ENCODE measurements around the gene CHIC2. TPM values are rescaled to one million over a fixed set of nuclear protein-coding genes. Genes with fewer than 3 reads are reported as not detected.

CHIC2 gene
- total and polyA plus RNA-seq, 2 of the 8 experiments (the other 6 are each of a cell fraction or from before 2014, with no cell fraction given) = 4.5 to 10.9 TPM

DNA sequence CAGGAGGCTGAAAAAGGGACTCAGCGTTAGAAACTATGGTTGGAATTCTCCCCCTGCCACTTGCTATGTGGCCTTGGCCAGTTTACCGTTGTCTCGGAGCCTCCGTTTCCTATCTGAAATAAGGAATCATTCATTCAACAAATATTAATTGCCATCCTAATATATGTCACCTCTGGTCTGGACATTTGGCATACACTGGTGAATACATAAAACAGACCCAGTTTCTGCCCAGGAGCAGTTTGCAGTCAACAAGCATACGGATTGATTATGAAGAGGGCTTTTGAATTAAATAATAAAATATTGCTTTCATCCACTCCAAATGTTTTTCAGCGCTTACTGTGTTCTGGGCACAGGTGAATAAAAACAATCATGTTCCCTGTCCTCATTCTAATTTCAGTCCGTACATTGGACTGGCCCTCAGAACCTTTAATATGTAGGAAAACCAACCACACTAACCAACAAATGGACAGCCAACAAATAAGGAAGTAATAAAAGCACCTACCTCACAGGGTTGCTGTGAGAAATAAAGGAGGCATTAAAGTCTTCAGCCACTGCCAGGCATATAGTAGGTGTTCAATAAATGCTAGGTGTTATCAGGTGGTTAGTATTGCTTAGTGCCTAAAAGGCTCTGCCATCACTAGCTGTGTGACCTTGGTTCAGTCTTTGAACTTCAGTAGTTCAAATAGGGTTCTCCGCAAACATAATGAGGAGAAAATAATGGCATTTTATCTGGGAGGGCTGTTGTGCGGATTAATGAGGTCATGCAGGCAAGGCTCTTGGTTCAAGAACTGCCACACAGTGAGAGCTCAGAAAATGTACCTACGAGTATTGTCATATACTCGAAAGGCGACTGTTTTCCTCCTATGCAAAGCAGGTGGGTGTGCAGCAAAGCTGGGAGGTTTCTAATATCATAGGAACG is 28.3 kb upstream of the CHIC2 start:
- 13% methylated on average over 13 of the region's 13 CpGs; no CpG with 5 or more reads in 1 of the 2 experiments for WGBS, 2 experiments (ENCODE audit: extremely low coverage in 1 of 2, insufficient coverage in 1 of 2, insufficient read length in 1 of 2, insufficient replicate concordance in 2 of 2, low coverage in 1 of 2, low lambda C conversion rate in 2 of 2, missing lambda C conversion rate in 1 of 2)

More for the DNA sequence above, 28.3 kb upstream of the CHIC2 start:
- no peak overlapping the region for H3K18ac ChIP-seq (ENCODE audit: extremely low read depth, low read length)
- H3K9ac ChIP-seq (replicated peaks in 1 of 4; ENCODE audit: extremely low read depth in 1 of 4, low read depth in 3 of 4, low read length in 3 of 4) = no peak overlapping the region
- no peak overlapping the region for H3K56ac ChIP-seq (replicated peaks; ENCODE audit: insufficient read length, low read depth, low read length)
- peaks cover 6 to 10% of the 10 kb centered on the region in 2 experiments for H4K20me1 ChIP-seq (replicated peaks in 1 of 2; ENCODE audit: control insufficient read depth in 1 of 2, insufficient read depth in 2 of 2, low read length in 2 of 2)
- DNase-seq (ENCODE audit: low read depth in 1 of 2, low spot score in 2 of 2) = no peak
- H3K27me3 ChIP-seq (replicated peaks in 1 of 4; ENCODE audit: control insufficient read depth in 3 of 4, extremely low read depth in 1 of 4, insufficient read depth in 3 of 4, low read length in 3 of 4) = peaks cover 53 to 78% (median 74%) of the 10 kb centered on the region in 4 experiments
- no peaks in the 10 kb centered on the region for H3K79me2 ChIP-seq (ENCODE audit: control insufficient read depth in 1 of 2, insufficient read depth in 2 of 2, low read length in 2 of 2)
- TF ChIP-seq TAF7 (optimal IDR thresholded peaks at IDR 0.05; ENCODE audit: borderline replicate concordance, low read depth, low read length) (no peak), RBBP5 (IDR thresholded peaks at IDR 0.05; ENCODE audit: borderline replicate concordance, low read depth, low read length) (no peak), CHD1 (IDR thresholded peaks at IDR 0.05; ENCODE audit: low read depth, low read length) (no peak), ASH2L (IDR thresholded peaks at IDR 0.05; ENCODE audit: low read length) (no peak), EZH2 (IDR thresholded peaks at IDR 0.05; ENCODE audit: low read depth, low read length, severe bottlenecking) (peak; percentile 74), GTF2F1 (IDR thresholded peaks at IDR 0.05; ENCODE audit: borderline replicate concordance, low read depth, low read length) (no peak)
- TF ChIP-seq, protein P1, sequence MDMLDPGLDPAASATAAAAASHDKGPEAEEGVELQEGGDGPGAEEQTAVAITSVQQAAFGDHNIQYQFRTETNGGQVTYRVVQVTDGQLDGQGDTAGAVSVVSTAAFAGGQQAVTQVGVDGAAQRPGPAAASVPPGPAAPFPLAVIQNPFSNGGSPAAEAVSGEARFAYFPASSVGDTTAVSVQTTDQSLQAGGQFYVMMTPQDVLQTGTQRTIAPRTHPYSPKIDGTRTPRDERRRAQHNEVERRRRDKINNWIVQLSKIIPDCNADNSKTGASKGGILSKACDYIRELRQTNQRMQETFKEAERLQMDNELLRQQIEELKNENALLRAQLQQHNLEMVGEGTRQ (IDR thresholded peaks at IDR 0.05; ENCODE audit: low read length) = no peak
- FAIRE-seq = no peak
- H2BK5ac ChIP-seq (ENCODE audit: low read depth, low read length) = no peak overlapping the region
- H2BK15ac ChIP-seq (ENCODE audit: low read length) = no peak overlapping the region
- H3K9me3 ChIP-seq (ENCODE audit: insufficient read depth in 2 of 2, low read depth in 1 of 2, low read length in 1 of 2) = no peaks in the 10 kb centered on the region
- H4K5ac ChIP-seq (ENCODE audit: insufficient read length, low read depth, low read length) = no peak overlapping the region
- H3K79me1 ChIP-seq (ENCODE audit: low read depth, low read length) = no peaks in the 10 kb centered on the region
- H3K4me1 ChIP-seq (replicated peaks in 1 of 4; ENCODE audit: control insufficient read depth in 3 of 4, insufficient read depth in 4 of 4, low read length in 3 of 4) = peaks cover 20 to 41% (median 24%) of the 10 kb centered on the region in 4 experiments
- no peak overlapping the region for H3K4ac ChIP-seq (replicated peaks; ENCODE audit: insufficient read length, low read depth, low read length)
- ChIA-PET CTCF (ENCODE audit: partially characterized antibody) (interaction anchor here (1.2 to 9.8 kb wide), 4 partner anchors 14 to 163 kb away, joined by 5 to 62 read pairs (median 6); no protein-coding TSS in a partner anchor), POLR2A (ENCODE audit: partially characterized antibody) (interaction anchor here (1.0 to 2.1 kb wide), 3 partner anchors 10 to 15 kb away, joined by 3 to 11 read pairs (median 5); no protein-coding TSS in a partner anchor)
- H4K8ac ChIP-seq (ENCODE audit: extremely low read depth, insufficient read depth, low read length) = no peak overlapping the region; the same call in 1 of the 2 replicates
- 0 out of 2 replicates have a peak overlapping the region, but pooled peaks have one; percentile 2 for H2AK5ac ChIP-seq (ENCODE audit: low read depth, low read length)
- H2BK12ac ChIP-seq (ENCODE audit: low read depth, low read length) = 0 out of 2 replicates have a peak overlapping the region, but pooled peaks have one; percentile 27
- H3K4me3 ChIP-seq (ENCODE audit: extremely low read depth in 1 of 4, insufficient read depth in 2 of 4, low read depth in 3 of 4, low read length in 4 of 4) = peak overlapping the region; percentile 37 to 60 (median 49); a peak in 5 of 8 replicates
- H2BK120ac ChIP-seq (replicated peaks; ENCODE audit: low read depth, low read length) = no peak overlapping the region
- H3K14ac ChIP-seq (ENCODE audit: insufficient read length) = no peak overlapping the region
- H3K23ac ChIP-seq (ENCODE audit: insufficient read length) = no peak overlapping the region
- no peak overlapping the region for H3K27ac ChIP-seq (ENCODE audit: low read depth, low read length)
- H2AFZ ChIP-seq (ENCODE audit: low read length) = no peak overlapping the region
- H4K91ac ChIP-seq (replicated peaks; ENCODE audit: insufficient read length, low read length) = no peak overlapping the region
- H2BK20ac ChIP-seq (ENCODE audit: low read length) = no peak overlapping the region
- H3K23me2 ChIP-seq (ENCODE audit: low read depth, low read length) = peaks cover 6% of the 10 kb centered on the region; the same call in 1 of the 2 replicates
- H3K4me2 ChIP-seq (ENCODE audit: insufficient read depth in 1 of 2, low read depth in 2 of 2, low read length in 2 of 2) = peak overlapping the region; percentile 96 to 98
- no peaks in the 10 kb centered on the region for H3K36me3 ChIP-seq (ENCODE audit: control insufficient read depth in 2 of 4, insufficient read depth in 4 of 4, low read length in 3 of 4)

Measured in H1 (cell line).